SK-N-SH treated with all-trans-retinoic acid at 6 μM for 48 hours (cell line): ENCODE data around the gene CSF3R.
"Not testable (repeated sequence)": the region's sequence is repeated elsewhere in the genome, so short reads cannot be mapped to it uniquely, and the experiment has no call there.

ENCODE experiments used
- ATAC-seq: fragments of 200-7000 bp; cut with Tn5 transposase; 3 replicates; pipeline ENCODE4 v1.9.1; 2020; ENCODE audit warnings: mild to moderate bottlenecking, moderate library complexity
- ARNTL ChIP-seq: fragments of 450-650 bp; formaldehyde crosslinking; IDR thresholded peaks from 2 replicates; pipeline ENCODE4 v1.5.0; 2020; ENCODE audit warnings: low read depth, mild to moderate bottlenecking, moderate library complexity, borderline replicate concordance
- BACH2 ChIP-seq: fragments of 250-450 bp; sonication (Bioruptor Pico); IDR thresholded peaks from 2 replicates; pipeline ENCODE4 v1.9.0; 2021; ENCODE audit warnings: mild to moderate bottlenecking, borderline replicate concordance
- CSDC2 ChIP-seq: fragments of 250-450 bp; sonication (Bioruptor Pico); IDR thresholded peaks from 2 replicates; pipeline ENCODE4 v1.5.0; 2020; ENCODE audit warnings: mild to moderate bottlenecking, moderate library complexity
- CSRNP3 ChIP-seq: fragments of 250-450 bp; sonication (Bioruptor Pico); IDR thresholded peaks from 2 replicates; pipeline ENCODE4 v1.5.1; 2021; ENCODE audit warnings: mild to moderate bottlenecking, moderate library complexity
- ESRRG ChIP-seq: fragments of 250-450 bp; sonication (Bioruptor Pico); IDR thresholded peaks from 2 replicates; pipeline ENCODE4 v1.6.1; 2021; ENCODE audit warnings: mild to moderate bottlenecking
- GLIS3 ChIP-seq: fragments of 250-450 bp; sonication (Bioruptor Pico); IDR thresholded peaks from 2 replicates; pipeline ENCODE4 v1.5.0; 2020; ENCODE audit warnings: mild to moderate bottlenecking, moderate library complexity
- ISL1 ChIP-seq: fragments of 250-450 bp; sonication (Bioruptor Pico); IDR thresholded peaks from 2 replicates; pipeline ENCODE4 v2.1.2; 2022; ENCODE audit warnings: mild to moderate bottlenecking, moderate library complexity
- PATZ1 ChIP-seq: fragments of 250-450 bp; sonication (Bioruptor Pico); IDR thresholded peaks from 2 replicates; pipeline ENCODE4 v1.8.0; 2020; ENCODE audit warnings: mild to moderate bottlenecking, moderate library complexity, borderline replicate concordance
- POU6F1 ChIP-seq: fragments of 250-450 bp; sonication (Bioruptor Pico); IDR thresholded peaks from 2 replicates; pipeline ENCODE4 v1.8.0; 2021; ENCODE audit warnings: low read depth, mild to moderate bottlenecking, moderate library complexity, borderline replicate concordance
- PPARA ChIP-seq: fragments of 250-450 bp; sonication (Bioruptor Pico); IDR thresholded peaks from 2 replicates; pipeline ENCODE4 v1.5.0; 2020; ENCODE audit warnings: mild to moderate bottlenecking, borderline replicate concordance
- RARB ChIP-seq: fragments of 250-450 bp; sonication (Bioruptor Pico); IDR thresholded peaks from 2 replicates; pipeline ENCODE4 v1.8.0; 2021; ENCODE audit warnings: mild to moderate bottlenecking, moderate library complexity
- SNAI2 ChIP-seq: fragments of 250-450 bp; sonication (Bioruptor Pico); IDR thresholded peaks from 2 replicates; pipeline ENCODE4 v1.5.0; 2020; ENCODE audit warnings: mild to moderate bottlenecking, moderate library complexity
- TCF4 ChIP-seq: fragments of 250-450 bp; sonication (Bioruptor Pico); IDR thresholded peaks from 2 replicates; pipeline ENCODE4 v1.8.0; 2021; ENCODE audit warnings: mild to moderate bottlenecking, moderate library complexity, borderline replicate concordance
- TOX ChIP-seq: fragments of 250-450 bp; sonication (Bioruptor Pico); IDR thresholded peaks from 2 replicates; pipeline ENCODE4 v1.8.0; 2021; ENCODE audit warnings: mild to moderate bottlenecking, moderate library complexity, borderline replicate concordance
- TSHZ2 ChIP-seq: fragments of 250-450 bp; sonication (Bioruptor Pico); IDR thresholded peaks from 2 replicates; pipeline ENCODE4 v1.5.0; 2020; ENCODE audit warnings: mild to moderate bottlenecking, moderate library complexity
- ZC3H10 ChIP-seq: fragments of 250-450 bp; sonication (Bioruptor Pico); IDR thresholded peaks from 2 replicates; pipeline ENCODE4 v1.5.1; 2021; ENCODE audit warnings: mild to moderate bottlenecking, moderate library complexity
- ZFP3 ChIP-seq: fragments of 250-450 bp; sonication (Bioruptor Pico); IDR thresholded peaks from 2 replicates; pipeline ENCODE4 v1.5.0; 2020; ENCODE audit warnings: mild to moderate bottlenecking, moderate library complexity
- ZFP30 ChIP-seq: fragments of 450-650 bp; formaldehyde crosslinking; IDR thresholded peaks from 2 replicates; pipeline ENCODE4 v1.5.0; 2022; ENCODE audit warnings: mild to moderate bottlenecking, moderate library complexity
- ZNF565 ChIP-seq: fragments of 450-650 bp; formaldehyde crosslinking; conservative IDR thresholded peaks from 2 replicates; pipeline ENCODE4 v1.5.0; 2020; ENCODE audit warnings: low read depth, mild to moderate bottlenecking, moderate library complexity
- ZNF70 ChIP-seq: fragments of 450-650 bp; formaldehyde crosslinking; IDR thresholded peaks from 2 replicates; pipeline ENCODE4 v1.5.0; 2020; ENCODE audit warnings: mild to moderate bottlenecking, moderate library complexity

CSF3R gene

GRCh38 chr1:36503159-36503558 lies 20.4 kb upstream of the CSF3R start:
- no peak for ATAC-seq

GRCh38 chr1:36502616-36503015 lies 19.9 kb upstream of the CSF3R start:
- no peak for ATAC-seq
- no peak for TF ChIP-seq PPARA (CRISPR knock-in tag)

More at GRCh38 chr1:36503159-36503558, 20.4 kb upstream of the CSF3R start:
- TF ChIP-seq PPARA (CRISPR knock-in tag) (no peak), ARNTL (CRISPR knock-in tag) (no peak), ZNF565 (CRISPR knock-in tag) (no peak), ISL1 (no peak), TCF4 (CRISPR knock-in tag) (no peak), TOX (CRISPR knock-in tag) (no peak), BACH2 (CRISPR knock-in tag) (no peak), SNAI2 (no peak), CSDC2 (CRISPR knock-in tag) (no peak), CSRNP3 (CRISPR knock-in tag) (no peak), ESRRG (CRISPR knock-in tag) (no peak), RARB (CRISPR knock-in tag) (no peak), ZFP3 (CRISPR knock-in tag) (no peak), ZNF70 (CRISPR knock-in tag) (no peak), GLIS3 (no peak)

- ATAC-seq = not testable (repeated sequence)
These were observed 19.2 kb upstream of the CSF3R start for GRCh38 chr1:36501911-36502310.

- ATAC-seq = no peak
- no peak for TF ChIP-seq ISL1
- TF ChIP-seq BACH2 (CRISPR knock-in tag) = no peak
- no peak for TF ChIP-seq TSHZ2 (CRISPR knock-in tag)
- no peak for TF ChIP-seq ZFP3 (CRISPR knock-in tag)
- TF ChIP-seq TOX (CRISPR knock-in tag) = no peak
- TF ChIP-seq ZFP30 (CRISPR knock-in tag) = no peak
- no peak for TF ChIP-seq POU6F1 (CRISPR knock-in tag)
- no peak for TF ChIP-seq ARNTL (CRISPR knock-in tag)
- no peak for TF ChIP-seq ZC3H10 (CRISPR knock-in tag)
- no peak for TF ChIP-seq CSDC2 (CRISPR knock-in tag)
- no peak for TF ChIP-seq PATZ1 (CRISPR knock-in tag)
- no peak for TF ChIP-seq ESRRG (CRISPR knock-in tag)
These were observed 14.5 kb upstream of the CSF3R start for GRCh38 chr1:36497207-36497606.

GRCh38 chr1:36494971-36495370 lies 12.3 kb upstream of the CSF3R start:
- no peak for ATAC-seq
- no peak for TF ChIP-seq PPARA (CRISPR knock-in tag)
- TF ChIP-seq PATZ1 (CRISPR knock-in tag) = no peak
- no peak for TF ChIP-seq CSRNP3 (CRISPR knock-in tag)
- TF ChIP-seq RARB (CRISPR knock-in tag) = no peak
- TF ChIP-seq ZNF70 (CRISPR knock-in tag) = no peak
- no peak for TF ChIP-seq SNAI2
- no peak for TF ChIP-seq ISL1
- no peak for TF ChIP-seq ZNF565 (CRISPR knock-in tag)
- TF ChIP-seq GLIS3 = no peak
- no peak for TF ChIP-seq ZC3H10 (CRISPR knock-in tag)
- no peak for TF ChIP-seq TCF4 (CRISPR knock-in tag)
- TF ChIP-seq, all 23 proteins: peak for 0
